ENCODE data around the gene SKAP2. TPM values are rescaled to one million over a fixed set of nuclear protein-coding genes. Genes with fewer than 3 reads are reported as not detected.

SKAP2 gene
- total and polyA plus RNA-seq, 9 donors = 6.3 to 15.1 (median 9.6) TPM

DNA sequence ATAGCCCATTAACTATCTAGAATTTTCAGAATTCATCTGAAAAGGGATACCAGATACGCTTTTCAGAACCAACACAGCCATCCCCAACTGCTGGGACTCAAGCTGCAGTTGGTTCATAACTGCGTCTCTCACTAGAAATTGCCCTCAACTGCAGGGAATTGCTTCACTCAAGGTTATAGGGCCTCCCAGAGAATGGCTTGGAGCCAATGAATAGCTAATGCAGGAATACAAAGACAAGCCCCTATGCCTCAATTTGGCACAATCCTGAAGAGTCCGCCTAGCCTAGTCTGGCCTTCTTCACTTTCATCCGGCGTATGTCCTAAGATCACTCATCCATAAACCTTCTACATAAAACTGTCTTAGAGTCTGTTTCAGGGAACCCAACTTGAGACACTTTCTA, 164.0 kb downstream of the SKAP2 start:
- Histone ChIP-seq H3K27me3 (ENCODE audit: control insufficient read depth, insufficient read depth, low read length) (no peaks in the 10 kb centered on the region), H3K4me3 (ENCODE audit: low read length) (no peak overlapping the region), H3K4me1 (ENCODE audit: control insufficient read depth, insufficient read depth, low read length) (no peaks in the 10 kb centered on the region), H3K36me3 (ENCODE audit: control insufficient read depth, insufficient read depth, low read length) (no peaks in the 10 kb centered on the region), H3K27ac (ENCODE audit: low read length) (no peak overlapping the region), H3K9me3 (replicated peaks; ENCODE audit: control insufficient read depth, low read depth, low read length) (no peaks in the 10 kb centered on the region)
- WGBS (ENCODE audit: insufficient coverage) = 72% methylated on average over 5 of the region's 5 CpGs
- DNase-seq = no peak

DNA sequence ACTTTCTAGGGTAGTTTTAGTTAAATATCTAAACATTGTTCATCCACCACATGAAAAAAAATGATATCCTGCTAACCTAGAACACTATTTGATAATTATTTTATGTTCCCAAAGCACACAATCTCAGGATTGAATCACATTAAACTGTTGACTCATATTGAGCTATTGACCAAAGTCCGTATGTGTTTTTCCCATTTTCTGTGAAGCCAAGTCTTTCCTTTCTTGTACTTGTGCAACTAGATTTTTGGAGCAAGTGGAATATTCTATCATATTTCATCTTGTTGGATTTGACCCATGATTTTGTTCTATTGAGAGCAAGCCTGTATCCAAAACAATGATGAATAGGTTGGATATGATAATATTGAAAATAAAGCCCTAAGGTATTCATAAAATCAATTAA, 164.6 kb downstream of the SKAP2 start:
- no peak overlapping the region for H3K27ac ChIP-seq (ENCODE audit: low read length)
- no peak overlapping the region for H3K4me3 ChIP-seq (ENCODE audit: low read length)
- no peaks in the 10 kb centered on the region for H3K9me3 ChIP-seq (replicated peaks; ENCODE audit: control insufficient read depth, low read depth, low read length)
- no peaks in the 10 kb centered on the region for H3K4me1 ChIP-seq (ENCODE audit: control insufficient read depth, insufficient read depth, low read length)
- WGBS (ENCODE audit: insufficient coverage) = no CpG with 5 or more reads among the region's 1 CpG
- no peaks in the 10 kb centered on the region for H3K27me3 ChIP-seq (ENCODE audit: control insufficient read depth, insufficient read depth, low read length)
- DNase-seq = peak; percentile 89
- H3K36me3 ChIP-seq (ENCODE audit: control insufficient read depth, insufficient read depth, low read length) = no peaks in the 10 kb centered on the region

DNA sequence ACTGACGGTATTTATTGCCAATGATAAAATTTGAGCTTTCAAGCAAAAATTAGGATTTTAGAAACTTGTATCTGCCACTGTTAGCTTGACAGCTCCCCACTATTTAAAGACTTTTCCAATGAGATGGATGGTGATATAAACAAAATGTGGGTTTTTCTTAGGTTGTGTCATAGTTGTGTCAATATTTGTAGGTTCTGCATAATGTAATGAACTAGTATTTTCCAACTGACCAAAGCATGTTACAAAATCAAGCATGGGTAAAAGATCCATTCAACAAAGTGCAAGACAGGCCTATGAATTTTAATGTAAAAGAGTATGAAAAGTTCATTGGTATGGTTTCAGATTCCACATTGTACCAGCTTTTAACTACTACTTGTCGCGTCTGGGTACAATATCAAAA, 165.6 kb downstream of the SKAP2 start:
- Histone ChIP-seq H3K4me3 (ENCODE audit: low read length) (no peak overlapping the region), H3K9me3 (replicated peaks; ENCODE audit: control insufficient read depth, low read depth, low read length) (no peaks in the 10 kb centered on the region), H3K27ac (ENCODE audit: low read length) (no peak overlapping the region), H3K36me3 (ENCODE audit: control insufficient read depth, insufficient read depth, low read length) (no peaks in the 10 kb centered on the region), H3K27me3 (ENCODE audit: control insufficient read depth, insufficient read depth, low read length) (no peaks in the 10 kb centered on the region), H3K4me1 (ENCODE audit: control insufficient read depth, insufficient read depth, low read length) (no peaks in the 10 kb centered on the region)
- DNase-seq = no peak
- WGBS (ENCODE audit: insufficient coverage) = no CpG with 5 or more reads among the region's 3 CpGs

DNA sequence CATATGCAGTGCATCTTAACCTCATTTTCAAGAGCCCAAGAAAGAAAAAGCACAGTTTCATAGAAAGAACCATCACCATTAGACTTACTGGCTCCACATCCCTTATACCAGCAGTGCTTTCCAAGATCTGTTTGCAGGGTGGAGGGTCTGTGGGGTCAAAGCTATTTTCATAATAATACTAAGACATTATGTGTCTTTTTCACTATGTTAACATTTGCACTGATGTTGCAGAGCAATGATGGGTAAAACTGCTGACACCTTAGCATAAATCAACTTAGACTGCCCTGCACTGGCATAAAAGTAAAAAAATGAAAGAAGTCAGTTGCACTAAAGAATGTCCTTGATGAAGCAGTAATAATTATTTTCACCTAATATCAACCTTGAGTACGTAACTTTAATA, 166.2 kb downstream of the SKAP2 start:
- no peak for DNase-seq
- no CpG with 5 or more reads among the region's 1 CpG for WGBS (ENCODE audit: insufficient coverage)

DNA sequence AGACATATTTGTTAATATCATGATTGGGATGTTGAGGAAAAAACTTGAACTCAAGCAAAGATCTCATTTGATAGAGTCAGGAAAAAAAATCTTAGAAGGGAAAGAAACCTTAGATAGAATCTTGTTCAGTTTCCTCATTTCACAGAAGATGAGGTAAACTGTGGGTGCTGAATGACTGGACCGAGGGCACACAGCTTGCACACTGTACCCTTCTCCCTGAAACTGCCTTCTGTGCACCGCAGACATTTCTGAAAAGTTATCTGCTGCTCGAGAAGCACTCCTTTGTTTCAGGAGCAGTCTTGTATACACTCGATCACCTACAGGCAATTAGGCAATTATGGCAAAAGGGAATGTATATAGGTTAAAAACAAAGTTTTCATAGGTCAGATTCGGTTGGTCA, 167.4 kb downstream of the SKAP2 start:
- H3K9me3 ChIP-seq (replicated peaks; ENCODE audit: control insufficient read depth, low read depth, low read length) = no peaks in the 10 kb centered on the region
- no peaks in the 10 kb centered on the region for H3K4me1 ChIP-seq (ENCODE audit: control insufficient read depth, insufficient read depth, low read length)
- H3K36me3 ChIP-seq (ENCODE audit: control insufficient read depth, insufficient read depth, low read length) = no peaks in the 10 kb centered on the region
- H3K27ac ChIP-seq (ENCODE audit: low read length) = no peak overlapping the region
- no peaks in the 10 kb centered on the region for H3K27me3 ChIP-seq (ENCODE audit: control insufficient read depth, insufficient read depth, low read length)
- no peak overlapping the region for H3K4me3 ChIP-seq (ENCODE audit: low read length)
- no peak for DNase-seq
- WGBS (ENCODE audit: insufficient coverage) = no CpG with 5 or more reads among the region's 5 CpGs

More for the DNA sequence above, 166.2 kb downstream of the SKAP2 start:
- no peaks in the 10 kb centered on the region for H3K27me3 ChIP-seq (ENCODE audit: control insufficient read depth, insufficient read depth, low read length)
- no peaks in the 10 kb centered on the region for H3K4me1 ChIP-seq (ENCODE audit: control insufficient read depth, insufficient read depth, low read length)
- no peaks in the 10 kb centered on the region for H3K36me3 ChIP-seq (ENCODE audit: control insufficient read depth, insufficient read depth, low read length)
- H3K27ac ChIP-seq (ENCODE audit: low read length) = no peak overlapping the region
- no peak overlapping the region for H3K4me3 ChIP-seq (ENCODE audit: low read length)
- no peaks in the 10 kb centered on the region for H3K9me3 ChIP-seq (replicated peaks; ENCODE audit: control insufficient read depth, low read depth, low read length)

DNA sequence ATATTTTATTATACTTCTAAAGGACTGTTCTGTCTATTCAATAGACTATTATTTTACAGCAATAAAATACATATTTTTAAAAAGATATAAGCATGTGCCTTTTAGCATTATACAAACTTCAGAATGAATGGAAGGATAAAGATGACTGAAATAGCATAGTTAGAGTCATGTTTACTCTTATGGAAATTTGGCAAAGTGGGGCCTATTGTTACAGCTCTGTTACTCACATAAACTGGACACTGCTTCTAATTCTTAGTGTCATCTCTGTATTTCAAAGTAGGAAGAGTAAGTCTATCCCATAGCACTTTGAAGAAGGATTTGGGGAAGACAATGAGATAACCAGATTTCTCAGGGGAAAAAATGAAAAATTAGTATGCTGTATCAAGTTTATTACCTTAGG, 168.2 kb downstream of the SKAP2 start:
- no peak overlapping the region for H3K4me3 ChIP-seq (ENCODE audit: low read length)
- DNase-seq = peak; percentile 68
- H3K4me1 ChIP-seq (ENCODE audit: control insufficient read depth, insufficient read depth, low read length) = peaks cover 2% of the 10 kb centered on the region
- H3K9me3 ChIP-seq (replicated peaks; ENCODE audit: control insufficient read depth, low read depth, low read length) = no peaks in the 10 kb centered on the region
- H3K27ac ChIP-seq (ENCODE audit: low read length) = no peak overlapping the region
- no peaks in the 10 kb centered on the region for H3K27me3 ChIP-seq (ENCODE audit: control insufficient read depth, insufficient read depth, low read length)
- no peaks in the 10 kb centered on the region for H3K36me3 ChIP-seq (ENCODE audit: control insufficient read depth, insufficient read depth, low read length)

DNA sequence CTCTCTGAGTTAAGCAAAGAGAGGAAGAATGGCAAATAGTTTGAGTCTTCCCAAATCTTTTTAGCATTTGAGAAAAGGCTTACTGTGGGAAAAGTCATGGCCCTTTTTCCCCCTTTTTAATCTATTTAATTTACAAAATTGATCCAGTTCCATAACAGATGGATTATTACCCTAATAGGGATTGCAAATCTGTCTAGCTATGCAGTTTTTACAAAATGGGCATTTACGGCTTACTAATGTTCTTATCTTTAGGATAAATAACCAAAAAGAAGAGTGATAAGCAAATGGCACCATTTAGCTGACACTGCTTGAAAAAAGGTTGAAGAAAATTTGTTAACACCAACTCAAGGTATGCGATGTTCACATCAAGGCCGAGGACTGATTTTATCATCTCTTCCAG, 169.7 kb downstream of the SKAP2 start:
- Histone ChIP-seq H3K4me3 (ENCODE audit: low read length) (no peak overlapping the region), H3K4me1 (ENCODE audit: control insufficient read depth, insufficient read depth, low read length) (peaks cover 2% of the 10 kb centered on the region), H3K36me3 (ENCODE audit: control insufficient read depth, insufficient read depth, low read length) (no peaks in the 10 kb centered on the region), H3K27ac (ENCODE audit: low read length) (peak overlapping the region; percentile 36), H3K27me3 (ENCODE audit: control insufficient read depth, insufficient read depth, low read length) (no peaks in the 10 kb centered on the region), H3K9me3 (replicated peaks; ENCODE audit: control insufficient read depth, low read depth, low read length) (no peaks in the 10 kb centered on the region)
- DNase-seq = no peak
- no CpG with 5 or more reads among the region's 3 CpGs for WGBS (ENCODE audit: insufficient coverage)

DNA sequence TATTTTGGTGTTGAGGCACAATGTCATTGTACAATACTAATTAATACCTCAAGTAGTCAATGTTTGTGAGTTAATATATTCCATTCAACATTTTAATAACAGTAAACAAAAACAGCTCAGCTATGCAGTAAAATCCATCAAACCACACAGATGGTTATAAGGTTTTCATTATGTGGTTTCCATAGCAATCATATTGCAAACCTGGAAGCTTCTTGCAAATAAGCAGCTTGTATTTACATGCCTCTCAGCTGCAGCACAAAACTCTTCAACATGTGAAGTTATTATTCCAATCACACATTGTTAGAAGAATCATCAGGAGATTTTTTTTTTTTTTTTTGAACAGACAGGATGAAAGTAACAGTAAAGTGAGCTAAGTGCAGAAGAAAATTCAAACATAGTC, 170.2 kb downstream of the SKAP2 start:
- Histone ChIP-seq H3K36me3 (ENCODE audit: control insufficient read depth, insufficient read depth, low read length) (no peaks in the 10 kb centered on the region), H3K27ac (ENCODE audit: low read length) (peak overlapping the region; percentile 36), H3K4me1 (ENCODE audit: control insufficient read depth, insufficient read depth, low read length) (peaks cover 4% of the 10 kb centered on the region), H3K9me3 (replicated peaks; ENCODE audit: control insufficient read depth, low read depth, low read length) (no peaks in the 10 kb centered on the region), H3K27me3 (ENCODE audit: control insufficient read depth, insufficient read depth, low read length) (no peaks in the 10 kb centered on the region), H3K4me3 (ENCODE audit: low read length) (no peak overlapping the region)
- DNase-seq = peak; percentile 95

DNA sequence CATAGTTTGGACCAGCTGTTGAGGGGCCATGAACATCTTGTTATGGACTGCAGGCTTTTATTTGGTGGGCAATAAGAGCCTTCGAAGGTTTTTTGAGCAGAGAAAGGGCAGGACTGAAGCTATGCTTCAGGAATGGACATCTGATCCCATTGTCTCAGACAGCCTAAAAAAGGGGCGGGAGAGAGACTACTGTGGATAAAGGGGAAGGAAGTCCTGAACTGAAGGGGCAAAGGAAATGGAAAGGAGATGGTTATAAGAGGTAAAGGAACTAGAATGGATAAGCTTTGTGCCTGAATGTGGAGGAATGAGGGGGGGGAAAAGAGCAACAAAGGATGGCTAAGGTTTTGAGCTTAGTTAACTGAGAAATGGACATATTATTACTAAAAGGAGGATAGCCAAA, 172.5 kb downstream of the SKAP2 start:
- no peaks in the 10 kb centered on the region for H3K36me3 ChIP-seq (ENCODE audit: control insufficient read depth, insufficient read depth, low read length)
- peaks cover 4% of the 10 kb centered on the region for H3K4me1 ChIP-seq (ENCODE audit: control insufficient read depth, insufficient read depth, low read length)
- H3K27me3 ChIP-seq (ENCODE audit: control insufficient read depth, insufficient read depth, low read length) = no peaks in the 10 kb centered on the region
- H3K4me3 ChIP-seq (ENCODE audit: low read length) = no peak overlapping the region
- H3K9me3 ChIP-seq (replicated peaks; ENCODE audit: control insufficient read depth, low read depth, low read length) = no peaks in the 10 kb centered on the region
- DNase-seq = no peak
- WGBS (ENCODE audit: insufficient coverage) = 58% methylated on average over 2 of the region's 2 CpGs
- H3K27ac ChIP-seq (ENCODE audit: low read length) = peak overlapping the region; percentile 3

DNA sequence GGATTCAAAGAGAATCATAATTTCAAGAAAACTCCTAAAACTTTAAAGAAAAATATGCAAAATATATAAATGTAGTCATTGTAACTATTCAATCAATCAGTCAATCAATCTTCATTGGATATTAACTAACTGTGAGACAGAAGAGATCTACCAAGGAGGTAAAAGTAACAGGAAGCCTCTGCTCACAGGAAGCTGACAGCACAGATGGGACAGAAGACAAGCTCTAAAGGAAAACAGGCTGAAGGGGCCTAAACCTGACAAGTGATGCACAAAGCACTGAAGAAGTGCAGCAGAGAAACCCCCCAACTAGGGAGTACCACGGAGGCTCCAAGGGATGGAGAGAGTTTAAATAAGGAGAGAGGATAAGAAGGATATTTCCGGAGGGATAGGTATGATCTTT, 173.0 kb downstream of the SKAP2 start:
- H3K9me3 ChIP-seq (replicated peaks; ENCODE audit: control insufficient read depth, low read depth, low read length) = no peaks in the 10 kb centered on the region
- no CpG with 5 or more reads among the region's 2 CpGs for WGBS (ENCODE audit: insufficient coverage)

DNA sequence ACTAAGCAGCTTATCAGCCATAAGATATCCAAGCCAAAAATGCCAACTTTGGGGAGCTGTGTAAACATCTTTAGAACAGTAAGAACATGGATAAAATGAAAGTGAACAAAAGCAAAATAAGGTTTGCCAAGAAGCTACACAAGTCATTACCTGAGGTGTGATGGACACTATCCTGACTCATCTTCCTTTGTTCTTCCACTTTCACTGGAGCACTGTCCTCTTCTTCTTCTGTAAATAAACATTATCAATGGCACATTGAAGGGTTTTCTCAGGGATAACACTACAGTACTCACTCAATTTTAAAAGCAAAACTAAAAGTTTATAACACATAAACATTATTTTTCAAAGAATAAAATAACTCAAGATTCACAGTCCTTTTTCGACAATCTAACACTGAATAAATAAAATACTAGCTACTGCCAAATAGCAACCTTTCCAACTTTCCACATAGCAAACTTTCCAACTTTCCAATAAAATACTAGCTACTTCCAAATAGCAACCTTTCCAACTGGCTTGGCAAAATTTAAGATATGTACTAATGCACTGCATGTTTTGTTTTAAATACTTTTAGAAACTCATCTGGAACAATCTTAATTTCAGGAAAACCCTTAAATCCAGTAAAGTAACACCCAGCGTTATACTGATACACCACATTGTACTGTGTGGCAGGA, 174.1 kb downstream of the SKAP2 start:
- Histone ChIP-seq H3K4me1 (ENCODE audit: control insufficient read depth, insufficient read depth, low read length) (peaks cover 7% of the 10 kb centered on the region), H3K36me3 (ENCODE audit: control insufficient read depth, insufficient read depth, low read length) (no peaks in the 10 kb centered on the region), H3K9me3 (replicated peaks; ENCODE audit: control insufficient read depth, low read depth, low read length) (no peaks in the 10 kb centered on the region), H3K27me3 (ENCODE audit: control insufficient read depth, insufficient read depth, low read length) (no peaks in the 10 kb centered on the region), H3K4me3 (ENCODE audit: low read length) (no peak overlapping the region), H3K27ac (ENCODE audit: low read length) (no peak overlapping the region)
- DNase-seq = peak; percentile 92
- no CpG with 5 or more reads among the region's 2 CpGs for WGBS (ENCODE audit: insufficient coverage)

More for the DNA sequence above, 173.0 kb downstream of the SKAP2 start:
- peak overlapping the region; percentile 3 for H3K27ac ChIP-seq (ENCODE audit: low read length)
- H3K4me1 ChIP-seq (ENCODE audit: control insufficient read depth, insufficient read depth, low read length) = peaks cover 7% of the 10 kb centered on the region
- H3K27me3 ChIP-seq (ENCODE audit: control insufficient read depth, insufficient read depth, low read length) = no peaks in the 10 kb centered on the region
- no peak overlapping the region for H3K4me3 ChIP-seq (ENCODE audit: low read length)
- H3K36me3 ChIP-seq (ENCODE audit: control insufficient read depth, insufficient read depth, low read length) = no peaks in the 10 kb centered on the region
- no peak for DNase-seq
